ENCODE results near the gene SLC6A20.

The SLC6A20 gene

DNA sequence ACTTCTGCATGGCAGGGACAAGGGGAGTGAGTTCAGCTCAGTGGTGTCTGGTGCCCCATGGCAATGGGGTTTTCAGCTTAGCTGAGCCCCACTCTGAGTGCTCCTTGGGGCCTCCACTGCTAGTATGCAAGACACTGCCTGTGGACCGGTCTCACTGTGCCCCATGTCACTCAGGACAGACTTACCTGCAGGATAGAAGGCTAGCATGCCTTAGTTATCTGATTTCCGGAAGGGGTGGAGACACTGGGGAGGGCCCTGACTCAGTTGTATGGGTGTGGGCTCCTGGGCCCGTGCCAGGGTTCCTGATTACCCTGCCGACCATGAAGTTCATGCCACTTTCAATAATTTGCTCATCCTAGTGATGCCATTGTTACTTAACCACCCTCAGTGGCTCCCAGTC, 4.3 kb upstream of the SLC6A20 start:
- no peak for DNase-seq (ENCODE audit: low spot score)

DNA sequence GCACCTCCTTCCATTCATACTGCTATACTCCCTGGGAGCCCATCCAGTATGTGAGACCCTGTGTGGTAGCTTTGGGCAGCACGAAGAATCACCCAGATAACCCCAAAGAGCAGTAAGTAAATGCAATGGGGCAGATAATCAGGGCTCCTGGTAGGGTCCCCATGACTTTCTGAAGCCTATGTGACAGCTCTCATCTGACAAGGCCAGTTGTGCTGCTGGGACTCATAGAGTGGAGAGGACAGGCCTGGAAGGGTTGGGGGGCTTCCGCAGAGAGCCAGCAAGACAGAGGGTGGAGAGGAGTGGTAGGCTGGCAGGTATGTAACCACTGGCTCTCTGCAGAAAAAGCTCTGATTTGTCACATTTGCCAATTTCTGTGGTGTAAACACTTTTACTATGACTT, 3.2 kb upstream of the SLC6A20 start:
- DNase-seq (ENCODE audit: low spot score) = no peak

DNA sequence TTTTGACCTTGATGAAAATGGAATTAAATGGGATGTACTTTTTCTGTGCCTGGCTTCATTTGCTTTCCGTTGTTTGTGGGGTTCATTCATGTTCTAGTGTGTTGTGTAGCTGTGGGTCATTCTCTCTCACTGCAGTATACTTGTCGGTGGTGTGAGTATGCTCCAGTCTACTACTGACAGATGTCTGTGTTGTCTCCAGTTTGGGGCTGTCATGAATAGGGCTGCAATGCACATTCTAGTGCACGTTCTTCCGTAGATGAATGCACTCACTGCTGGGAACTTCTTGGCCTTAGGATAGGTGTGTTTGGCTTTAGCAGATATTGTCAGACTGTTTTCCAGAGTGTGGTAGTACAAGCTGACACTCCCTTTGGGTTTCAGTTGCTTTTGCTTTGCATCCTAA, 1.7 kb upstream of the SLC6A20 start:
- no peak for DNase-seq (ENCODE audit: low spot score)

- no peak for DNase-seq (ENCODE audit: low spot score)
Measured at GRCh38 chr3:45796902-45797637, 734 bp upstream of the SLC6A20 start.

DNA sequence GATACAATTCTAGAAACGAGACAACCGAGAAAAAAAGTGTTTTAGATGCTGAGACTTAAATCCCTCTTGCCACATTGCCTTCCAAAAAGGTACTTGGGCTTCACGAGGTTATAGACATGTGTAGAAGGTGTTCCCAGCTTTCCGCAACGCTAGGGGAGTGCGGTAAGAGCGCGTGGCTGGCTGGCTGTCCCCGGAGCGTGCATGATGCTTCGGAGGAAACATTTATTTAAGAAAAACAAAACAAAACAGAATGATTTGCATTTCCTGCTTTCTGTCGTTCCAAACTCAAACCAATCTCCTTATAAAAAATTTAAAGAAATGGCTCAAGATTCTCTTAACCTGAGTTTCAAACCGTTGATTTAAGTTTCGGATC, 841 bp downstream of the SLC6A20 start:
- DNase-seq (ENCODE audit: low spot score) = no peak

GRCh38 chr3:45794660-45795059, 1.7 kb downstream of the SLC6A20 start:
- no peak for DNase-seq (ENCODE audit: low spot score)

DNA sequence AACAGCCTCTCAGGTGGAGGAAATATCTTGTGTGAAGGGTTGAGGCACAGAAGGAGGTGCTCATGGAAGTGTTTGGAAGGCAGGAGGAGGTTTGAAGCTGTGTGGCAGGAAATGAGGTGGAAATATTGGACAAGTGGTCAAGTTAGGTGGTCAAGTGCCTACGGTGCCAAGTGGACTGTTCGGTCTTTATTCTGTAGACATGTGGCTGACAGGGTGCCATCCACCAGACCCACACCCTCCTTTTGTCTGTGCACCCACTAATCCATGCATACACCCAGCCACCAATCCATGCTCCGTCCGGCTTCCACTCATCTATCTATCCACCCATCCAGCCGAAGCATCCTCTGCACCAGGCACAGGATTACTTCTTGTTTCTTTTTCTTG, 2.2 kb downstream of the SLC6A20 start:
- no peak for DNase-seq (ENCODE audit: low spot score)

- DNase-seq (ENCODE audit: low spot score) = no peak
Measured at GRCh38 chr3:45793482-45794176, 2.7 kb downstream of the SLC6A20 start.

DNA sequence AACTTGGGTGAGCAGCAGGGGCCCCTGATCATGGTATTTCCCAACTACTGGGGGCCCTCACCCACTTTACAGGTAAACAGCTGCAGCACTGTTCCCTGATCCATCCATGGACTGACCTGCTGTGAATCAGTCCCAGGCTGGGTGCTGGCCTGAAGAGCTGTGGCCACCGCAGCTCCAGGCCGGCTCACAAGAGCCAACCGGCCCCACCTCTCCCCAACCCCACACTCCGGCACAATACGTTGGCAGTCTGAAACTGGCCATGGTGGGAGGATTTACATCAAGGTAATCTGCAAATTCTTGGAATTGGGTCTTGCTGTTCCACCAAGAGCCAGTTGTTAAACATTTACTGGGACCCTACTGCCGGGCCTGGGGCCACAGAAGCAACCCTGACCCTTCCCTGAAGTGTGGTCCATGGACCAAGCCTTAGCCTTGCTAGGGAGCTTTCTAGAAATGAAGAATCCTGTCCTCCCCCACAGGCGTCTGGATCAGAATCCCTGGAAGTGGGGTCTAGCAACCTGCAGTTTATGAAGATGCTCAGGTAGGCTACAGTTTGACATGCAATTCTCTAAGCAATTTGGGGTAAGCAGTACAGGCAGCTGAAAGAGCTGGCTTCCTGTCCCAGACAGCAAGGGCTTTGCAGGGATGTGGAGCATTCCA, 3.7 kb downstream of the SLC6A20 start:
- no peak for DNase-seq (ENCODE audit: low spot score)

- no peak for DNase-seq (ENCODE audit: low spot score)
Measured at GRCh38 chr3:45792036-45792435, 4.3 kb downstream of the SLC6A20 start.

- DNase-seq (ENCODE audit: low spot score) = no peak
Measured at GRCh38 chr3:45790596-45790995, 5.7 kb downstream of the SLC6A20 start.

DNA sequence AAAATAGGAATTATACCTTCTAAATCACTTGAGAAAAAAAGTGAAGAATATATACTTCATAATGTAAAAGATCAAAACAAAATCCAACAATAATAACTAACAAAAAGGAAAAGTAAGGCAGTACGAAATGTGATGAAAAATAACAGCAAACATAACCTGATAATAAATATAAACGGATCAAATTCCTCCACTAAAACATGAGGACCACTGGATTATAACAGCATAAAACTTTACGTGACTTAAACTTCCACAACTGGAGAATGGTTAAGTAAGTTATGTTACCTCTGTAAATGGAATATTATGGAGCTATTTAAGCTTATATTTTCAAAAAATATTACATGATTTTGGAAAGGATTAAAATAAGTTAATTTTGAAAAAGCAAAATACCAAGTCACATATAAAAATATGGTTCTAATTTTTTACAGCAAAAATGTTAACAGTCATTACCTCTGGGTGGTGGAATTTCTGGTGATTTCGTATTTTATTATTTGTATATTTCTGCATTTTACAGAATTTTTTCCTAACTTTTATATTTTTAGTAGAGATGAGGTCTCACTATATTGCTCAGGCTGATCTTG, 7.0 kb downstream of the SLC6A20 start:
- DNase-seq (ENCODE audit: low spot score) = no peak

- no peak for DNase-seq (ENCODE audit: low spot score)
Measured at GRCh38 chr3:45787551-45787950, 8.8 kb downstream of the SLC6A20 start.

DNA sequence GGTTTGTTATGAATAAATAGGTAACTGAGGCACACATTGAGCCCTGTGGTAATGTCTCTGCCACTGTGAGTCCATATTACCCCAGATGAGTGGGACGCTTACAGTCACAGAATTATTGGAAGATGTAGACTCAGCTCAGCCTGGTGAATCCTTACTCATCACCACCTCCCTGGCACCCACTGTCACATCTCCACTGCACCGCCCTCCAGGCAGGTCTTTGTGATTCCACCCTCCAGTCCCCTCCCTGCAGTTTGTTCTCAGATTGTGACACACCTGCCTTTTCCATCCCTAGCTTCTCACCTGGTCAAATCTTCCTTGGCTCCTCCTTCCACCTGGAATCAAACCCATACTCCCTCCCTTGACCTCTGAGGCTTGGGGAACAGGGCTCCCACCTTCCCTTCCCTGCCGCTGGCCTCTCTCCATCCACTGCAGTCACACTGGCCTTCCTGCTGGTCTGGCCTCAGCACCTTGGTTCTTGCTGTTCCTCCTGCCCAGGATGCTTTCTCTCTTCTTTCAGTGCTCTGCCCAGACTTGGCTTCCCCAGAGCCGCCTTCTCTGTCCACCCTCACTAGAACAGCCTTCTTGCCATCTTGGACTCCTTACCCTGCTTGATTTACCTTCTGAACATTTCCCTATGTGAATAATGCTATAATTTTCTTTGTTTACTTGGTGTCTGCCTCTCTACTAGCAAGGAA, 9.4 kb downstream of the SLC6A20 start:
- no peak for DNase-seq (ENCODE audit: low spot score)

- DNase-seq (ENCODE audit: low spot score) = no peak
Measured at GRCh38 chr3:45785605-45786150, 10.7 kb downstream of the SLC6A20 start.

DNA sequence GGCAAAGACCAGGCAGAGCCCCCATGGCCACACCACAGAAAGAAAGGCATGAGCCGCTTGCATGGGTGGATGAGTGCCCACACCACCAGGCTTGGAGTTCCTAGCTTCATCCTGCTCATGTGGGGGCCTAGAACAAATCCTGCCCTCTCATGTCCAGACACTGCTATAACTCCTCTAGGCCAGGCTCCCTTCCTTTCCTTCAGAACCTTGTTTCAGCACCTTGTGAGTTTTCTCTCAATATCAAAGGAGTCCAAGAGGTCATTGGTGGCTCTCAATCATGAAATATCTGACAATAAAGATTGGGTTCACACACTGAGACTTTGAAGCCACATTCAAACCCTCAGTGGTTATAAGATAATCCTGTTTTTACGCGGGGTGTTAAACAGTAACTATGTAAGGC, 12.7 kb downstream of the SLC6A20 start:
- no peak for DNase-seq (ENCODE audit: low spot score)

DNA sequence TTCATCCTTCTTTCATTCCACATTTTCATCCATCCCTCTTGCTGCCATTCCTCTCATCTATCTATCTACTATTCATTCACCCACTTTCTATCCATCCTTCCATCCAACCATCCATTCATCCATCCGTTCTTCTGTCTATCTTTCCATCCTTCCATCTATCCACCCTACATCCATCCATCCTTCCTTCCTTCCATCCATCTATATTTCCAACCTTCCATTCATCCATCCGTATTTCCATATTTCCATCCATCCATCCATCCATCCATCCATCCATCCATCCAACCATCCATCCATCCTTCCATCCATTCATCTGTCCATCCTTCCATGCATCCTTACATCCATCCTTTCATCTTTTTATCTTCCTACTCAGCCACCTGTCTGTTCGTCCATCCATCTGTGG, 14.0 kb downstream of the SLC6A20 start:
- DNase-seq (ENCODE audit: low spot score) = no peak

GRCh38 chr3:45781841-45782240, 14.5 kb downstream of the SLC6A20 start:
- no peak for DNase-seq (ENCODE audit: low spot score)

DNA sequence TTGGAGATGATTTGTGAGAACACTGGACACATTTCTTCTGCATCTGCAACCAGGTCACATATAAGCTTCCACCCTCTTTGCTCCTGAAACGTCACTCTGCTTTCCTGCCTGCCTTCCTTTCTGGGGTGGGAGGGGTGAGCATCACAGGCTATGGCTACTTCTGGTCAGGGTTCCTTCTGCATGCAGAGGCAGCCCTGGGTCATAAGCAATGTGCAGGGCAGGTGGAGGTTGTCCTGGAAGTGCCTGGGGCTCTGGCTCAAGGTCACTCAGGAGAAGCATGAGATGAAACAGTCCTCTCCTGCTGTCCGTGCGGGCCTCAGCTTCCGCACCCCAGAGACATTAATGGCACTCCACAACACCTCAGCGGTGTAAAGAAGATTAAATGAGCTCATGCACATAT, 15.1 kb downstream of the SLC6A20 start:
- no peak for DNase-seq (ENCODE audit: low spot score)

GRCh38 chr3:45779746-45780735, 16.3 kb downstream of the SLC6A20 start:
- DNase-seq (ENCODE audit: low spot score) = no peak

DNA sequence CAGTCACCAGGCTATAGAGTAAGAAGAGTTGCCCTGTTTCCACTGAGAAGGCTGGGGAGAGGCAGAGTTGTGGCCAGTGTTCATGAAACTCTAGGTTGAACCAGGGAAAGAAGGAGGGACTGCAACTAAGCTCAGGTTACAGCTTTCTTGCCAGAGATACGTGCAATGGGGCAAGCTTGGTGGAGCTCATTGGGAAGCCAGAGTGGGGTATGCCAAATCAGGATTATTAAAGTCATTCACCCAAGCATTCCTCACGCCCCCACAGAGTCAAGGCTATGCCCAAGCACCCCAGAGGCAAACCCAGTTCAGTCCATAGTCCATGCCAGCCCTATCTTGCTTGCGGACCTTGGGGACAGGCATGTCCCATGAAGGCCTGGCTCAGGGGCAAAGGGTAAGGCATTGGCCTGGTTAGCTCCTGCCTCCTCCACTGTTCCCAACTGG, 17.6 kb downstream of the SLC6A20 start:
- no peak for DNase-seq (ENCODE audit: low spot score)

Data from AG08396 (cell line).